ENCODE results near the gene TBC1D1.

TBC1D1 gene

GRCh38 chr4:38084877-38085711, 194.2 kb downstream of the TBC1D1 start:
- DNase-seq: no peak

GRCh38 chr4:38085751-38086150, 194.9 kb downstream of the TBC1D1 start:
- DNase-seq: no peak

- DNase-seq: no peak
Observed at GRCh38 chr4:38086151-38086848, 195.4 kb downstream of the TBC1D1 start.

- no peak for DNase-seq
Observed at GRCh38 chr4:38086849-38087226, 196.0 kb downstream of the TBC1D1 start.

- DNase-seq: no peak
Observed at GRCh38 chr4:38088321-38088720, 197.4 kb downstream of the TBC1D1 start.

- DNase-seq: no peak
Observed at GRCh38 chr4:38089961-38090360, 199.1 kb downstream of the TBC1D1 start.

- DNase-seq: no peak
Observed at GRCh38 chr4:38090455-38091246, 199.8 kb downstream of the TBC1D1 start.

GRCh38 chr4:38091636-38092035, 200.8 kb downstream of the TBC1D1 start:
- DNase-seq: no peak

- no peak for DNase-seq
Observed at GRCh38 chr4:38092701-38093100, 201.8 kb downstream of the TBC1D1 start.

GRCh38 chr4:38094419-38094818, 203.5 kb downstream of the TBC1D1 start:
- peak in 1 of 2 donors; percentile 95 for DNase-seq

- DNase-seq: no peak
Observed at GRCh38 chr4:38095691-38096090, 204.8 kb downstream of the TBC1D1 start.

- DNase-seq: no peak
Observed at GRCh38 chr4:38097818-38098217, 206.9 kb downstream of the TBC1D1 start.

- no peak for DNase-seq
Observed at GRCh38 chr4:38099020-38099600, 208.2 kb downstream of the TBC1D1 start.

- no peak for DNase-seq
Observed at GRCh38 chr4:38099908-38100407, 209.1 kb downstream of the TBC1D1 start.

- DNase-seq: no peak
Observed at GRCh38 chr4:38100474-38101255, 209.8 kb downstream of the TBC1D1 start.

- DNase-seq: no peak
Observed at GRCh38 chr4:38101563-38101962, 210.7 kb downstream of the TBC1D1 start.

- DNase-seq: no peak
Observed at GRCh38 chr4:38102957-38103588, 212.2 kb downstream of the TBC1D1 start.

GRCh38 chr4:38105475-38106220, 214.8 kb downstream of the TBC1D1 start:
- no peak for DNase-seq

GRCh38 chr4:38106311-38106710, 215.4 kb downstream of the TBC1D1 start:
- DNase-seq: no peak

- no peak for DNase-seq
Observed at GRCh38 chr4:38106886-38107514, 216.1 kb downstream of the TBC1D1 start.
